ENCODE measurements around the gene PLCE1. TPM values are rescaled to one million over a fixed set of nuclear protein-coding genes. Genes with fewer than 3 reads are reported as not detected.

PLCE1 gene
- total and polyA plus RNA-seq, 10 of the 15 experiments (the other 5 are each of a cell fraction or from before 2014, with no cell fraction given) = under 0.01 to 1.2 (median 0.03) TPM

GRCh38 chr10:94036766-94037033 lies 43.0 kb downstream of the PLCE1 start:
- Histone ChIP-seq H3K27me3 (replicated peaks in 1 of 2; ENCODE audit: control insufficient read depth in 2 of 2, insufficient read depth in 2 of 2, low read length in 1 of 2) (no peaks in the 10 kb centered on the region; a peak in 1 of 4 replicates), H4K20me1 (ENCODE audit: control insufficient read depth, insufficient read depth) (no peaks in the 10 kb centered on the region), H3K27ac (ENCODE audit: control insufficient read depth, insufficient read depth) (no peak overlapping the region), H3K4me2 (ENCODE audit: control insufficient read depth, insufficient read depth) (no peak overlapping the region), H2AFZ (ENCODE audit: control insufficient read depth, low read depth, low read length) (no peak overlapping the region), H3K79me2 (ENCODE audit: control insufficient read depth, insufficient read depth, low read length) (no peaks in the 10 kb centered on the region), H3K4me3 (no peak overlapping the region), H3K9me3 (replicated peaks; ENCODE audit: control insufficient read depth, insufficient read depth, low read length) (no peaks in the 10 kb centered on the region), H3K9ac (ENCODE audit: control insufficient read depth, insufficient read depth, low read length) (no peak overlapping the region), H3K36me3 (ENCODE audit: control insufficient read depth in 2 of 2, insufficient read depth in 2 of 2, low read length in 1 of 2) (no peaks in the 10 kb centered on the region), H3K4me1 (ENCODE audit: control insufficient read depth, insufficient read depth, low read length) (no peaks in the 10 kb centered on the region)
- CTCF ChIA-PET = no interaction called here
- in situ Hi-C loops (cut with MboI) = no loop called here
- intact Hi-C loops (cut with micrococcal nuclease; ENCODE audit: unreplicated experiment) = no loop called here
- no peak for FAIRE-seq
- no peak for ATAC-seq
- RAD21 ChIA-PET (ENCODE audit: unreplicated experiment) = no interaction called here
- no peak for DNase-seq (ENCODE audit: low read depth, low spot score)
- POLR2A ChIA-PET = no interaction called here
- 5% methylated on average over 1 of the region's 1 CpG for WGBS (ENCODE audit: insufficient coverage, insufficient replicate concordance, low lambda C conversion rate, missing lambda C conversion rate)
- BruUV-seq (replicated peaks) = no TSS peak
- SMC1A ChIA-PET (ENCODE audit: uncharacterized antibody, unreplicated experiment) = no interaction called here
- no peak for TF ChIP-seq FOXK2 (IDR thresholded peaks at IDR 0.05)
- no peak for TF ChIP-seq ATF2 (IDR thresholded peaks at IDR 0.05; ENCODE audit: low read length)
- no peak for TF ChIP-seq MXI1 (IDR thresholded peaks at IDR 0.05; ENCODE audit: low read depth, low read length)
- TF ChIP-seq NR2C2 (IDR thresholded peaks at IDR 0.05; ENCODE audit: borderline replicate concordance, control insufficient read depth, insufficient read length, low read depth) = no peak
- TF ChIP-seq PBX3 (IDR thresholded peaks at IDR 0.05; ENCODE audit: insufficient replicate concordance, low read depth, low read length) = no peak
- no peak for TF ChIP-seq SMAD5 (IDR thresholded peaks at IDR 0.05; ENCODE audit: low read depth)
- no peak for TF ChIP-seq NFYA (IDR thresholded peaks at IDR 0.05; ENCODE audit: borderline replicate concordance, low read depth, low read length)
- no peak for TF ChIP-seq PRDM15 (CRISPR knock-in tag; IDR thresholded peaks at IDR 0.05)
- TF ChIP-seq USF2 (IDR thresholded peaks at IDR 0.05; ENCODE audit: borderline replicate concordance, low read depth, low read length) = no peak
- TF ChIP-seq ZNF687 (IDR thresholded peaks at IDR 0.05) = no peak
- no peak for TF ChIP-seq STAT1 (conservative IDR thresholded peaks at IDR 0.05)

Data from GM12878 (cell line).